Astrocyte (in vitro differentiated cells and primary cell): ENCODE measurements around the gene LRRC7. TPM values are rescaled to one million over a fixed set of nuclear protein-coding genes. Genes with fewer than 3 reads are reported as not detected.

Source experiments
- DNase-seq: peaks from one replicate; pipeline ENCODE4 v3.0.0-alpha.2; 2010; ENCODE audit warnings: low read depth
- FAIRE-seq: peaks from 2 replicates; lab custom pipeline; 2011; peaks lifted over from hg19 to GRCh38; lab: Jason Lieb, UNC
- H2AFZ ChIP-seq: 2 replicates; pipeline ENCODE4 v1.6.0; 2012; ENCODE audit warnings: low read depth, low read length, inconsistent platforms
- H3K27ac ChIP-seq: 2 replicates; pipeline ENCODE4 v1.5.1; 2011; ENCODE audit warnings: low read depth, low read length, inconsistent platforms
- H3K27me3 ChIP-seq: 2 replicates; pipeline ENCODE4 v1.6.0; 2011; ENCODE audit warnings: low read length, inconsistent platforms; ENCODE audit not compliant: insufficient read depth
- H3K36me3 ChIP-seq: 2 replicates; pipeline ENCODE4 v1.5.1; 2011; ENCODE audit warnings: low read length, inconsistent platforms; ENCODE audit not compliant: insufficient read depth
- H3K4me1 ChIP-seq: 2 replicates; pipeline ENCODE4 v1.5.1; 2011; ENCODE audit warnings: low read length, inconsistent platforms; ENCODE audit not compliant: insufficient read depth
- H3K4me2 ChIP-seq: 2 replicates; pipeline ENCODE4 v1.6.0; 2012; ENCODE audit warnings: low read length, inconsistent platforms
- H3K4me3 ChIP-seq: 2 replicates; pipeline ENCODE4 v1.5.1; 2011; ENCODE audit warnings: low read depth, mild to moderate bottlenecking, low read length, inconsistent platforms; ENCODE audit not compliant: insufficient read depth
- H3K79me2 ChIP-seq: 2 replicates; pipeline ENCODE4 v1.6.0; 2012; ENCODE audit warnings: mild to moderate bottlenecking, low read length, inconsistent platforms; ENCODE audit not compliant: insufficient read depth
- H3K9ac ChIP-seq: 2 replicates; pipeline ENCODE4 v1.6.0; 2012; ENCODE audit warnings: mild to moderate bottlenecking, low read length, inconsistent platforms
- H3K9me3 ChIP-seq: 2 replicates; pipeline ENCODE4 v1.5.1; 2012; ENCODE audit warnings: low read depth, mild to moderate bottlenecking, low read length, inconsistent platforms; ENCODE audit not compliant: insufficient read depth
- H4K20me1 ChIP-seq: 2 replicates; pipeline ENCODE4 v1.6.0; 2012; ENCODE audit warnings: low read length, inconsistent platforms; ENCODE audit not compliant: insufficient read depth
- H3K27ac Mint-ChIP-seq: one replicate; pipeline ENCODE4 v1.8.0; 2021; ENCODE audit warnings: mild to moderate bottlenecking, mixed read lengths; ENCODE audit not compliant: unreplicated experiment
- H3K27me3 Mint-ChIP-seq: one replicate; pipeline ENCODE4 v1.8.0; 2021; ENCODE audit warnings: low read depth, mixed read lengths; ENCODE audit not compliant: unreplicated experiment
- H3K36me3 Mint-ChIP-seq: one replicate; pipeline ENCODE4 v1.8.0; 2021; ENCODE audit warnings: low read depth, mixed read lengths; ENCODE audit not compliant: unreplicated experiment
- H3K4me1 Mint-ChIP-seq: one replicate; pipeline ENCODE4 v1.8.0; 2021; ENCODE audit warnings: low read depth, mixed read lengths; ENCODE audit not compliant: unreplicated experiment
- H3K4me3 Mint-ChIP-seq: one replicate; pipeline ENCODE4 v1.8.0; 2021; ENCODE audit warnings: mild to moderate bottlenecking, moderate library complexity, mixed read lengths; ENCODE audit not compliant: unreplicated experiment
- H3K9me3 Mint-ChIP-seq: one replicate; pipeline ENCODE4 v1.8.0; 2021; ENCODE audit warnings: mild to moderate bottlenecking, mixed read lengths; ENCODE audit not compliant: unreplicated experiment
- CTCF ChIP-seq: IDR thresholded peaks from 2 replicates; pipeline ENCODE4 v1.5.1; 2011; ENCODE audit warnings: low read depth, mild to moderate bottlenecking, inconsistent platforms, low read length, moderate library complexity; ENCODE audit not compliant: insufficient read depth
- EZH2 ChIP-seq: IDR thresholded peaks from 2 replicates; pipeline ENCODE4 v1.6.1; 2012; ENCODE audit warnings: mild to moderate bottlenecking, low read length, inconsistent platforms; ENCODE audit not compliant: insufficient read depth
- total RNA-seq: library from RNA; stranded (reverse); gene quantifications from 2 replicates; pipeline ENCODE4 v1.2.1, GENCODE V29; 2021

LRRC7 gene
- total RNA-seq, 1 donor from 2014 or later: 0.27 TPM

- no peaks in the 10 kb centered on the region for H3K27me3 Mint-ChIP-seq
These were observed 165.3 kb downstream of the LRRC7 start for GRCh38 chr1:69733061-69733460.

GRCh38 chr1:69737527-69738185 is 169.9 kb downstream of the LRRC7 start:
- H3K27me3 ChIP-seq: no peaks in the 10 kb centered on the region
- no peaks in the 10 kb centered on the region for H3K36me3 ChIP-seq
- no peak for TF ChIP-seq EZH2
- peak; percentile 71 for TF ChIP-seq CTCF
- no peak overlapping the region for H3K9ac ChIP-seq
- no peaks in the 10 kb centered on the region for H3K4me1 ChIP-seq
- H3K4me2 ChIP-seq: no peak overlapping the region
- no peaks in the 10 kb centered on the region for H3K9me3 ChIP-seq
- H3K4me3 ChIP-seq: no peak overlapping the region
- no peaks in the 10 kb centered on the region for H4K20me1 ChIP-seq
- no peaks in the 10 kb centered on the region for H3K36me3 Mint-ChIP-seq
- peak; percentile 51 for DNase-seq
- peak; percentile 39 for FAIRE-seq
- no peaks in the 10 kb centered on the region for H3K79me2 ChIP-seq
- H3K27ac ChIP-seq: no peak overlapping the region
- H3K9me3 Mint-ChIP-seq: peaks cover 7% of the 10 kb centered on the region
- no peak overlapping the region for H3K4me3 Mint-ChIP-seq
- H3K4me1 Mint-ChIP-seq: peaks cover 11% of the 10 kb centered on the region
- no peaks in the 10 kb centered on the region for H3K27me3 Mint-ChIP-seq
- H3K27ac Mint-ChIP-seq: no peak overlapping the region
- no peak overlapping the region for H2AFZ ChIP-seq

More at GRCh38 chr1:69733061-69733460, 165.3 kb downstream of the LRRC7 start:
- Histone ChIP-seq H3K9ac (no peak overlapping the region), H3K79me2 (no peaks in the 10 kb centered on the region), H3K4me3 (no peak overlapping the region), H2AFZ (no peak overlapping the region), H4K20me1 (no peaks in the 10 kb centered on the region), H3K9me3 (peaks cover 3% of the 10 kb centered on the region), H3K27me3 (no peaks in the 10 kb centered on the region), H3K4me1 (no peaks in the 10 kb centered on the region), H3K36me3 (no peaks in the 10 kb centered on the region), H3K27ac (no peak overlapping the region), H3K4me2 (no peak overlapping the region)
- H3K4me3 Mint-ChIP-seq: no peak overlapping the region
- H3K9me3 Mint-ChIP-seq: peaks cover 14% of the 10 kb centered on the region
- no peak overlapping the region for H3K27ac Mint-ChIP-seq
- TF ChIP-seq EZH2: no peak
- H3K4me1 Mint-ChIP-seq: no peaks in the 10 kb centered on the region
- H3K36me3 Mint-ChIP-seq: no peaks in the 10 kb centered on the region
- no peak for DNase-seq
- FAIRE-seq: no peak

GRCh38 chr1:69738458-69739250 is 170.9 kb downstream of the LRRC7 start:
- Histone ChIP-seq H3K27ac (no peak overlapping the region), H3K79me2 (no peaks in the 10 kb centered on the region), H4K20me1 (no peaks in the 10 kb centered on the region), H3K4me1 (no peaks in the 10 kb centered on the region), H3K36me3 (no peaks in the 10 kb centered on the region), H3K4me2 (no peak overlapping the region), H3K4me3 (no peak overlapping the region), H3K9me3 (no peaks in the 10 kb centered on the region), H3K9ac (no peak overlapping the region), H3K27me3 (no peaks in the 10 kb centered on the region), H2AFZ (no peak overlapping the region)
- peaks cover 7% of the 10 kb centered on the region for H3K9me3 Mint-ChIP-seq
- H3K27ac Mint-ChIP-seq: no peak overlapping the region
- H3K27me3 Mint-ChIP-seq: no peaks in the 10 kb centered on the region
- no peaks in the 10 kb centered on the region for H3K36me3 Mint-ChIP-seq
- DNase-seq (peak; percentile 6), FAIRE-seq (no peak)
- H3K4me3 Mint-ChIP-seq: no peak overlapping the region
- no peak for TF ChIP-seq CTCF
- no peak for TF ChIP-seq EZH2
- peaks cover 11% of the 10 kb centered on the region for H3K4me1 Mint-ChIP-seq
